ENCODE measurements around the gene RNF10.
"Not testable (repeated sequence)": the region's sequence is repeated elsewhere in the genome, so short reads cannot be mapped to it uniquely, and the experiment has no call there.

The RNF10 gene

GRCh38 chr12:120534203-120534702 is at the start of gene RNF10:
RNF10 (plus strand) TSS chr12:120534356; CDS start chr12:120534812, 456 bp downstream.
- peaks cover 30% of the 10 kb centered on the region for H3K36me3 Mint-ChIP-seq (ENCODE audit: low read depth)
- peak within 1 kb of the TSS; percentile 94 for H3K4me3 Mint-ChIP-seq

GRCh38 chr12:120485961-120486881 is 47.9 kb upstream of the RNF10 start:
- Mint-ChIP-seq H3K36me3 (ENCODE audit: low read depth) (peaks cover 23% of the 10 kb centered on the region), H3K27me3 (ENCODE audit: low read depth, poor library complexity) (peaks cover 3% of the 10 kb centered on the region), H3K4me3 (no peak overlapping the region), H3K9me3 (no peaks in the 10 kb centered on the region), H3K27ac (no peak overlapping the region), H3K4me1 (peaks cover 16% of the 10 kb centered on the region)
- DNase-seq, result no peak
- TF ChIP-seq CTCF (IDR thresholded peaks at IDR 0.05), result no peak

More at GRCh38 chr12:120534203-120534702, at the start of gene RNF10:
- Mint-ChIP-seq H3K9me3 (no peaks in the 10 kb centered on the region), H3K4me1 (peaks cover 48% of the 10 kb centered on the region), H3K27ac (peak within 1 kb of the TSS; percentile 96), H3K27me3 (ENCODE audit: low read depth, poor library complexity) (peaks cover 3% of the 10 kb centered on the region)
- DNase-seq, result peak; percentile 65
- no peak for TF ChIP-seq CTCF (IDR thresholded peaks at IDR 0.05)

GRCh38 chr12:120487552-120487951 is 46.6 kb upstream of the RNF10 start:
- H3K27ac Mint-ChIP-seq; H3K4me3 Mint-ChIP-seq; H3K27me3 Mint-ChIP-seq (ENCODE audit: low read depth, poor library complexity); H3K9me3 Mint-ChIP-seq; DNase-seq: not testable (repeated sequence)
- peaks cover 16% of the 10 kb centered on the region for H3K4me1 Mint-ChIP-seq
- H3K36me3 Mint-ChIP-seq (ENCODE audit: low read depth), result peaks cover 14% of the 10 kb centered on the region

- no peak for TF ChIP-seq CTCF (IDR thresholded peaks at IDR 0.05)
- Mint-ChIP-seq H3K36me3 (ENCODE audit: low read depth) (peaks cover 11% of the 10 kb centered on the region), H3K9me3 (no peaks in the 10 kb centered on the region), H3K27ac (peak overlapping the region; percentile 76), H3K4me3 (no peak overlapping the region), H3K27me3 (ENCODE audit: low read depth, poor library complexity) (peaks cover 3% of the 10 kb centered on the region), H3K4me1 (peaks cover 16% of the 10 kb centered on the region)
- no peak for DNase-seq
These were observed 46.0 kb upstream of the RNF10 start for GRCh38 chr12:120488057-120488640.

GRCh38 chr12:120489018-120489417 is 45.1 kb upstream of the RNF10 start:
- no peak for DNase-seq
- TF ChIP-seq CTCF (IDR thresholded peaks at IDR 0.05), result no peak
- H3K36me3 Mint-ChIP-seq (ENCODE audit: low read depth), result peaks cover 9% of the 10 kb centered on the region

GRCh38 chr12:120490325-120490724 is 43.8 kb upstream of the RNF10 start:
- Mint-ChIP-seq H3K27ac (peak overlapping the region; percentile 52), H3K4me1 (peaks cover 23% of the 10 kb centered on the region), H3K27me3 (ENCODE audit: low read depth, poor library complexity) (peaks cover 7% of the 10 kb centered on the region), H3K9me3 (no peaks in the 10 kb centered on the region), H3K4me3 (no peak overlapping the region), H3K36me3 (ENCODE audit: low read depth) (peaks cover 6% of the 10 kb centered on the region)
- DNase-seq, result no peak
- no peak for TF ChIP-seq CTCF (IDR thresholded peaks at IDR 0.05)

More at GRCh38 chr12:120489018-120489417, 45.1 kb upstream of the RNF10 start:
- Mint-ChIP-seq H3K27me3 (ENCODE audit: low read depth, poor library complexity) (peaks cover 3% of the 10 kb centered on the region), H3K27ac (peak overlapping the region; percentile 20), H3K4me3 (no peak overlapping the region), H3K9me3 (no peaks in the 10 kb centered on the region), H3K4me1 (peaks cover 16% of the 10 kb centered on the region)

Data from nephron progenitor cell (in vitro differentiated cells).